Lower lobe of right lung (tissue), 2 donors: ENCODE results near the gene ALAD. TPM values are rescaled to one million over a fixed set of nuclear protein-coding genes. Genes with fewer than 3 reads are reported as not detected.

Experiments
- ATAC-seq, 2 donors: fragments of 200-7000 bp; cut with Tn5 transposase; one replicate each; pipeline ENCODE4 v1.9.1; 2020 to 2022; ENCODE audit warnings: mild to moderate bottlenecking in 2 of 2, moderate library complexity in 2 of 2
- DNase-seq: peaks from one replicate; pipeline ENCODE4 v3.0.0-alpha.2; 2020
- H3K27ac ChIP-seq: fragments of 200-600 bp; one replicate; pipeline ENCODE4 v1.8.0; 2022
- H3K27me3 ChIP-seq: fragments of 200-600 bp; one replicate; pipeline ENCODE4 v1.8.0; 2022; ENCODE audit warnings: low read depth
- H3K36me3 ChIP-seq: fragments of 200-600 bp; one replicate; pipeline ENCODE4 v1.8.0; 2022; ENCODE audit warnings: mild to moderate bottlenecking
- H3K4me1 ChIP-seq: fragments of 200-600 bp; one replicate; pipeline ENCODE4 v1.8.0; 2022
- H3K4me3 ChIP-seq: fragments of 200-600 bp; one replicate; pipeline ENCODE4 v1.8.0; 2022; ENCODE audit warnings: mild to moderate bottlenecking
- H3K9me3 ChIP-seq: fragments of 200-600 bp; one replicate; pipeline ENCODE4 v1.8.0; 2022
- CTCF ChIP-seq: fragments of 200-600 bp; IDR thresholded peaks from one replicate; pipeline ENCODE4 v1.8.0; 2022; ENCODE audit warnings: antibody characterized with exemption, mild to moderate bottlenecking
- intact Hi-C: fragments of 100-400 bp; cut with DNase I; formaldehyde crosslinking; loops from one replicate; pipeline ENCODE4 v1.11.0; 2022
- total RNA-seq: library from RNA; stranded (reverse); fragmentation: NEBNext Ultra II Directional; extraction: Animal tissue kit (Norgen Biotek cat#: 25700); gene quantifications from one replicate; pipeline ENCODE4 v1.2.1, GENCODE V29; 2021
- donor health status: DM: no; HTN: yes; CAD: no; lungs with severe emphysema.

Gene ALAD
- total RNA-seq, 1 donor from 2014 or later = 32.7 TPM

GRCh38 chr9:113375057-113376023 lies 25.7 kb downstream of the ALAD start:
- no peak for TF ChIP-seq CTCF
- H3K4me3 ChIP-seq = peak overlapping the region; percentile 74
- no peak overlapping the region for H3K27ac ChIP-seq
- H3K27me3 ChIP-seq = no peaks in the 10 kb centered on the region
- no peaks in the 10 kb centered on the region for H3K4me1 ChIP-seq
- H3K36me3 ChIP-seq = peaks cover 9% of the 10 kb centered on the region
- H3K9me3 ChIP-seq = no peaks in the 10 kb centered on the region
- ATAC-seq (peak in 1 of 2 donors; percentile 10), DNase-seq (no peak)
- intact Hi-C loops = no loop called here

GRCh38 chr9:113373676-113374392 lies 27.2 kb downstream of the ALAD start:
- Histone ChIP-seq H3K4me3 (no peak overlapping the region), H3K27ac (no peak overlapping the region), H3K4me1 (no peaks in the 10 kb centered on the region), H3K9me3 (no peaks in the 10 kb centered on the region), H3K36me3 (peaks cover 9% of the 10 kb centered on the region), H3K27me3 (no peaks in the 10 kb centered on the region)
- no peak for TF ChIP-seq CTCF
- DNase-seq = no peak
- intact Hi-C loops = no loop called here
- ATAC-seq = no peak

- Histone ChIP-seq H3K4me3 (no peak overlapping the region), H3K27me3 (no peaks in the 10 kb centered on the region), H3K4me1 (no peaks in the 10 kb centered on the region), H3K9me3 (no peaks in the 10 kb centered on the region), H3K36me3 (peaks cover 9% of the 10 kb centered on the region), H3K27ac (no peak overlapping the region)
- intact Hi-C loops = no loop called here
- no peak for TF ChIP-seq CTCF
- ATAC-seq (no peak), DNase-seq (no peak)
These were observed 27.8 kb downstream of the ALAD start for GRCh38 chr9:113373256-113373655.

GRCh38 chr9:113372059-113372458 lies 29.0 kb downstream of the ALAD start:
- H3K9me3 ChIP-seq = no peaks in the 10 kb centered on the region
- no peak overlapping the region for H3K4me3 ChIP-seq
- no peak for ATAC-seq
- no peak overlapping the region for H3K27ac ChIP-seq
- DNase-seq = no peak
- no peaks in the 10 kb centered on the region for H3K4me1 ChIP-seq
- TF ChIP-seq CTCF = no peak
- no peaks in the 10 kb centered on the region for H3K27me3 ChIP-seq
- intact Hi-C loops = no loop called here
- peaks cover 9% of the 10 kb centered on the region for H3K36me3 ChIP-seq

GRCh38 chr9:113370806-113371325 lies 30.2 kb downstream of the ALAD start:
- H3K36me3 ChIP-seq = peaks cover 9% of the 10 kb centered on the region
- intact Hi-C loops = no loop called here
- no peak for DNase-seq
- ATAC-seq = no peak
- H3K27me3 ChIP-seq = no peaks in the 10 kb centered on the region
- TF ChIP-seq CTCF = no peak
- H3K9me3 ChIP-seq = no peaks in the 10 kb centered on the region
- no peaks in the 10 kb centered on the region for H3K4me1 ChIP-seq
- H3K27ac ChIP-seq = no peak overlapping the region
- no peak overlapping the region for H3K4me3 ChIP-seq
